GM12892 (cell line): ENCODE data around the gene FOXS1.

ENCODE experiments used
- POLR2A ChIP-seq: IDR thresholded peaks from 2 replicates; pipeline ENCODE4 v1.6.1; 2011; ENCODE audit warnings: low read depth, low read length, control low read depth
- POLR2AphosphoS5 ChIP-seq: IDR thresholded peaks from 2 replicates; pipeline ENCODE4 v1.6.1; 2011; ENCODE audit warnings: low read depth, low read length, control low read depth
- TAF1 ChIP-seq: IDR thresholded peaks from 2 replicates; pipeline ENCODE4 v1.6.1; 2011; ENCODE audit warnings: low read depth, mild to moderate bottlenecking, control low read depth, low read length, borderline replicate concordance

- TF ChIP-seq POLR2AphosphoS5 (no peak), POLR2A (no peak), TAF1 (no peak)
These were observed 14.9 kb downstream of the FOXS1 start for GRCh38 chr20:31830406-31830981.
